AG09309 (cell line): ENCODE data around the gene PSMD7.
A peak's percentile ranks its signal among the peaks of the same experiment; 100 is the strongest.

ENCODE experiments used
- DNase-seq: peaks from one replicate; pipeline ENCODE4 v3.0.0-alpha.2; 2010; ENCODE audit warnings: low read depth
- H3K4me3 ChIP-seq: 2 replicates; pipeline ENCODE4 v1.5.1; 2011; ENCODE audit warnings: mild to moderate bottlenecking, low read depth, low read length, moderate library complexity; ENCODE audit not compliant: control insufficient read depth
- TF ChIP-seq, protein P1 (sequence below): IDR thresholded peaks from 2 replicates; pipeline ENCODE4 v1.5.1; 2011; ENCODE audit warnings: mild to moderate bottlenecking, low read depth, low read length, inconsistent platforms; ENCODE audit not compliant: insufficient read depth, control insufficient read depth; ENCODE audit errors: missing control alignments

PSMD7 gene

DNA sequence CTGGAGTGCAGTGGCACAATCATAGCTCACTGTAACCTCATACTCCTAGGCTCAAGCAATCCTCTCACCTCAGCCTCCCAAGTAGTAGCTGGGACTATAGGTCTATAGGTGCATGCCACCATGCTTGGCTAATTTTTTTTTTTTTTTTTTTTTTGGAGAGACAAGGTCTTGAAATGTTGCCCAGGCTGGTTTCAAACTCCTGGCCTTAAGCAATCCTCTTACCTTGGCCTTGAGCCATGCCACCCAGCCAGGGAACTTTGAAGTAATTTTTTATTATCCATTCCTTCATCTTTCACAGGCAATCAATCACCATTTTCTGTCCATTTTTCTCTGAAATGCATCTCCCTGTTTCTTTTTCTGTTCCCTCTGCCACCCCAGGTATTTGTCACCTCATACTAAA lies 6.3 kb upstream of the PSMD7 start:
- DNase-seq: no peak

DNA sequence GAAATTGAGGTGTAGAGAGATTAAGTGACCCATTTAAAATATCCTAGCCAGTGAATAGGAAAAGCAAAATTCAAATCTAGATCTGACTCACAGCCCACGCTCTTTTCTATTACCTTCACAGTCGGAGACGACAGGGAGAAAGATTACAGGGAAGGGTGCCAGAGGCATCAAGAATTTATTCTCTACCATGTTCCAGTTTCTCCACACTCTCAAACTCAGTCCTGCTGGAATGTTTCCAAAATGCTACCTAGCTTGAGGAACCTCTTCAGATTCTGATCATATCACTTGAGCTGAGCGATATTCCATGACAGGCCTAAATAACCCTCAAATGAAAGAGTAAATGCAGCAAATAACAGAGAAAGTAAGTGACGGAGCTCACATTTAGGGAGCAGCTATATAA lies 5.4 kb upstream of the PSMD7 start:
- TF ChIP-seq, protein P1, sequence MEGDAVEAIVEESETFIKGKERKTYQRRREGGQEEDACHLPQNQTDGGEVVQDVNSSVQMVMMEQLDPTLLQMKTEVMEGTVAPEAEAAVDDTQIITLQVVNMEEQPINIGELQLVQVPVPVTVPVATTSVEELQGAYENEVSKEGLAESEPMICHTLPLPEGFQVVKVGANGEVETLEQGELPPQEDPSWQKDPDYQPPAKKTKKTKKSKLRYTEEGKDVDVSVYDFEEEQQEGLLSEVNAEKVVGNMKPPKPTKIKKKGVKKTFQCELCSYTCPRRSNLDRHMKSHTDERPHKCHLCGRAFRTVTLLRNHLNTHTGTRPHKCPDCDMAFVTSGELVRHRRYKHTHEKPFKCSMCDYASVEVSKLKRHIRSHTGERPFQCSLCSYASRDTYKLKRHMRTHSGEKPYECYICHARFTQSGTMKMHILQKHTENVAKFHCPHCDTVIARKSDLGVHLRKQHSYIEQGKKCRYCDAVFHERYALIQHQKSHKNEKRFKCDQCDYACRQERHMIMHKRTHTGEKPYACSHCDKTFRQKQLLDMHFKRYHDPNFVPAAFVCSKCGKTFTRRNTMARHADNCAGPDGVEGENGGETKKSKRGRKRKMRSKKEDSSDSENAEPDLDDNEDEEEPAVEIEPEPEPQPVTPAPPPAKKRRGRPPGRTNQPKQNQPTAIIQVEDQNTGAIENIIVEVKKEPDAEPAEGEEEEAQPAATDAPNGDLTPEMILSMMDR: no peak
- DNase-seq: no peak

More for the DNA sequence above, 6.3 kb upstream of the PSMD7 start:
- TF ChIP-seq, protein P1: no peak
- no peak overlapping the region for H3K4me3 ChIP-seq

DNA sequence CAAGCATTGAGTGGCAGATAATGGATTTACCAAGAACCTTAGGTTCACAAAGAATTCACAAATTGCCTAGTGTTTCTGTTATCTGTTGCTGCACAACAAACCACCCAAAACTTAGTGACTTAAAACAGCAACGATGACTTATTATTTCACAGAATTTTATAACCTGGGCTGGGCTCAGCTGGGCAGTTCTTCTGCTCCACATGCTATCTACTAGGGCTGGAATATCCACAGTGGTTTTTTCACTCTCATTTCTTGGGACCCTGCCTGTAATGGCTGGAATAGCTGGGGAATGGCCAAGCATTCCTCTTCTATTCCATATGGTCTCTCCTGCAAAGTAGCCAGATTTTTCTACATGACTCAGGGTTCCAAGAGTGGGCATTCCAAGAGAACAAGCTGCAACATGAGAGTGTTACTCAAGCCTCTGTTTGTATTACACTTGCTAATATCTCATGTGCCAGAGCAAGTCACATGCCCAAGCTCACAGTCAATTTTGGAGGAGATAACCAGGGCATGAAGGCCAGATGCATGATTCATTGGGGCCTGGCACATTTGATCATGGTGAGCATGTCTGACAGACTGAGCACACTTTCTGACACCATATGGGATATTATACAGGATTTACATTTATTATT lies 4.9 kb upstream of the PSMD7 start:
- no peak overlapping the region for H3K4me3 ChIP-seq
- TF ChIP-seq, protein P1: no peak
- no peak for DNase-seq

More for the DNA sequence above, 5.4 kb upstream of the PSMD7 start:
- H3K4me3 ChIP-seq: no peak overlapping the region

DNA sequence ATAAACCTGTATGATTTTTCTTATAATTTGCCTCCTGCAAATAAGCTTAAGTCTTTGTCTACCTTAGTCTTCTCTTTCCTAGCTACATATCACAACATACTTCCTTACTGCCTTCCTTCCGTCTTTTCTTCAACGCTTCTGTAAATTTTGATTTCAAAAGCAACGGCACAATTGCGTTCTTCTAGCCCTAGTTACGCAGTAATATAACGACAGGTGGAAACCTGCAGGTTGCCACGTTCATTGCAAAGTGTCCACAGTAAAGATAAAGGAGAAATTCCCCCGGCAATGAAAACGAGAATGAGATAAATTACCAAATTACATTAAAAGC lies 546 bp upstream of the PSMD7 start:
- H3K4me3 ChIP-seq: peak overlapping the region; percentile 88
- TF ChIP-seq, protein P1: no peak
- no peak for DNase-seq

DNA sequence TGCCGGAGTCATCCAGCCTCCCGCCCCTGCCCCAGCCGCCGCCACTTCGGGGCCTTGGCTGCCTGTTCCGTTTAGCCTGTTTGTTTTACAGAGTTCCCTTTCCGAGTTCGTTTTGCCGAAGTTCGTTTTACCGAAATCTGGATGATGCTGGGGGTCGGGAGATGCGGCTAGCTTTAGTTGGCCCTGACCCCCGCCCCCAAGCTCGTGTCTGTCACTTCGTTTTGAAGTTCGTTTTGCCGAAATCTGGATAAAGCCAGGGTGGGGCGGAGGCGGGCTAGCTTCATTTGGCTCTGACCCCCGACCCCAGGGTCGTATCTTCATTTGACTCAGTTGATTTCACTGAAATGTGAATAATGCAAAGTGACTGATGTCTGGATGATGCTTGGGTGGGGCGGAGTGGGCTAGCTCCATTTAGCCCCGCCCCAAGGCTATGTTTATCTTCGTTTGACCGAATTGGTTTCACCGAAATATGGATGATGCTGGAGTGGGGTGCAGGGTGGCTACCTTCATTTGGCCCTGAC lies 591 bp downstream of the PSMD7 start:
- no peak for DNase-seq
- TF ChIP-seq, protein P1: no peak
- peak overlapping the region; percentile 88 for H3K4me3 ChIP-seq

DNA sequence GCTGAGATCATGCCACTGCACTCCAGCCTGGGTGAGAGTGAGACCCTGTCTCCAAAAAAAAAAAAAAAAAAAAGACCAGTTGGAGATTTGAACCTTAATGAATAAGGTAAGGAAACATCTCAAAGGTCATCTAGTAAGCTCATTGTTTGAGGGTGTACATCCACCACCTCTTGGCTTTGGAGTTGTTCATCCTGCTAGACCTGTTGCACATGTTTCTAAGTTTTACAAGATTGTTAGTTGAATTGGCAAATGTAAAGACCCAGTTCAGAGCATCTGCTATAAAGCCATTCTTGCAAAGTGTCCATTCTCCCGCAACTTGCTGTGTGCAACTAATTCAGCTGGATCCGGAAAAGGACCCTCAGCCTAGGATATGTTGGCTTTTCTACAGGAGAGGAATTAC lies 1.5 kb downstream of the PSMD7 start:
- TF ChIP-seq, protein P1: no peak
- peak overlapping the region; percentile 88 for H3K4me3 ChIP-seq
- DNase-seq: no peak
